Keratinocyte (primary cell): ENCODE results near the gene ADSL. TPM values are rescaled to one million over a fixed set of nuclear protein-coding genes. Genes with fewer than 3 reads are reported as not detected.

ENCODE experiments used
- DNase-seq: peaks from one replicate; pipeline ENCODE4 v3.0.0-alpha.2; 2011; ENCODE audit warnings: low read depth, missing footprints, low spot score
- FAIRE-seq: peaks from 2 replicates; lab custom pipeline; 2011; peaks lifted over from hg19 to GRCh38; lab: Jason Lieb, UNC
- H2AFZ ChIP-seq: 2 replicates; pipeline ENCODE4 v1.6.0; 2012; ENCODE audit warnings: low read length, control low read depth, inconsistent platforms; ENCODE audit not compliant: control insufficient read depth
- H3K27ac ChIP-seq: 2 replicates; pipeline ENCODE4 v1.5.1; 2011; ENCODE audit warnings: low read length; ENCODE audit not compliant: control insufficient read depth, insufficient read depth
- H3K27me3 ChIP-seq: 3 replicates; pipeline ENCODE4 v1.6.0; 2011; ENCODE audit warnings: low read length; ENCODE audit not compliant: control insufficient read depth, insufficient read depth; ENCODE audit errors: extremely low read depth
- H3K36me3 ChIP-seq, 2 experiments: 2 replicates in 1 of 2; 3 replicates in 1 of 2; pipeline ENCODE4 v1.5.1; 2011; ENCODE audit warnings: low read length in 2 of 2, mild to moderate bottlenecking in 1 of 2; ENCODE audit not compliant: control insufficient read depth in 2 of 2, insufficient read depth in 2 of 2; ENCODE audit errors: extremely low read depth in 1 of 2
- H3K4me1 ChIP-seq: 3 replicates; pipeline ENCODE4 v1.5.1; 2011; ENCODE audit warnings: low read length; ENCODE audit not compliant: control insufficient read depth, insufficient read depth; ENCODE audit errors: extremely low read depth
- H3K4me2 ChIP-seq: 3 replicates; pipeline ENCODE4 v1.6.0; 2011; ENCODE audit warnings: low read depth, low read length; ENCODE audit not compliant: control insufficient read depth, insufficient read depth; ENCODE audit errors: extremely low read depth
- H3K4me3 ChIP-seq, 3 experiments: fragments of 200-600 bp in 1 of 3; sonication (generic) in 1 of 3; 2 replicates in 2 of 3; 3 replicates in 1 of 3; pipeline ENCODE4 v1.5.1; 2011 to 2016; ENCODE audit warnings: low read length in 3 of 3, mild to moderate bottlenecking in 3 of 3, control low read depth in 2 of 3, inconsistent platforms in 1 of 3, low read depth in 1 of 3, mixed read lengths in 1 of 3, mixed run types in 1 of 3, moderate library complexity in 1 of 3; ENCODE audit not compliant: control insufficient read depth in 2 of 3, insufficient read depth in 2 of 3; ENCODE audit errors: extremely low read depth in 1 of 3
- H3K79me2 ChIP-seq: 2 replicates; pipeline ENCODE4 v1.6.0; 2012; ENCODE audit warnings: low read length; ENCODE audit not compliant: control insufficient read depth, insufficient read depth
- H3K9ac ChIP-seq: 3 replicates; pipeline ENCODE4 v1.6.0; 2011; ENCODE audit warnings: low read length; ENCODE audit not compliant: control insufficient read depth, insufficient read depth; ENCODE audit errors: extremely low read depth
- H3K9me1 ChIP-seq: 3 replicates; pipeline ENCODE4 v1.6.0; 2011; ENCODE audit warnings: low read length; ENCODE audit not compliant: control insufficient read depth, insufficient read depth; ENCODE audit errors: extremely low read depth
- H3K9me3 ChIP-seq: 2 replicates; pipeline ENCODE4 v1.5.1; 2012; ENCODE audit warnings: low read depth, low read length; ENCODE audit not compliant: control insufficient read depth
- H4K20me1 ChIP-seq: 3 replicates; pipeline ENCODE4 v1.6.0; 2011; ENCODE audit warnings: low read length; ENCODE audit not compliant: control insufficient read depth, insufficient read depth; ENCODE audit errors: extremely low read depth
- EZH2 ChIP-seq: IDR thresholded peaks from one replicate; pipeline ENCODE4 v1.6.1; 2012; ENCODE audit warnings: inconsistent platforms, mild to moderate bottlenecking, low read length, moderate library complexity
- dilution Hi-C: fragments of 300-500 bp; cut with MboI; formaldehyde crosslinking; loops from one replicate; pipeline ENCODE4 v1.7.0; 2020; ENCODE audit warnings: low sequenced_read_pairs; ENCODE audit not compliant: extremely low pct_ligation_motif_present
- polyA plus RNA-seq, 5 experiments: library from polyadenylated mRNA; depleted of rRNA in 3 of 5; stranded (reverse) in 3 of 5; stranded (forward) in 1 of 5; unstranded in 1 of 5; fragments of >200 nt; gene quantifications; 1 replicate in 1 of 5; 2 replicates in 3 of 5; 3 replicates in 1 of 5; pipeline versions ENCODE4 v1.2.1 to v1.2.3, GENCODE V29; 2011 to 2012; ENCODE audit warnings: missing spikeins in 2 of 5, low read depth in 1 of 5, low replicate concordance in 1 of 5
- TF ChIP-seq, protein P1 (sequence below), 3 experiments: IDR thresholded peaks in 1 of 3; conservative IDR thresholded peaks in 1 of 3; optimal IDR thresholded peaks in 1 of 3; 2 replicates in 2 of 3; 3 replicates in 1 of 3; pipeline versions ENCODE3 to v1.5.1; 2011; ENCODE audit warnings: low read length in 3 of 3, mild to moderate bottlenecking in 3 of 3, moderate library complexity in 2 of 3, control low read depth in 1 of 3, inconsistent platforms in 1 of 3; ENCODE audit not compliant: insufficient read depth in 2 of 3; ENCODE audit errors: extremely low read depth in 1 of 3

Gene ADSL
- polyA plus RNA-seq, 1 donor (not counting 4 experiments of a cell fraction or from before 2014, with no cell fraction given) = 96.1 TPM

DNA sequence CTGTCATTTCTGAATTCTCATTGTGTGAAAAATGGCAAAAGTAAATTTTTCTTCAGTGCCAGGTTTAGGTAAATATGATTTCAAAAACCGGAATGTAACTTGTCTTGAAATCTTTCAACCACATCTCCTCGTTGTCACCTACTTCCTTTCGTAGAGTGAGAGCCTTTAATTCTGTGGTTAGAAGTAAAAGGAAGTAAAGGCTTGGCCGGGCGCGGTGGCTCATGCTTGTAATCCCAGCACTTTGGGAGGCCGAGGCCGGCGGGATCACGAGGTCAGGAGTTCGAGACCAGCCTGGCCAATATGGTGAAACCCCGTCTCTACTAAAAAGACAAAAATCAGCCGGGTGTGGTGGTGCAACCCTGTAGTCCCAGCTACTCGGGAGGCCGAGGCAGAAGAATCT is 53.9 kb downstream of the ADSL start:
- FAIRE-seq = no peak
- H3K36me3 ChIP-seq = peaks cover 20 to 29% of the 10 kb centered on the region in 2 experiments

DNA sequence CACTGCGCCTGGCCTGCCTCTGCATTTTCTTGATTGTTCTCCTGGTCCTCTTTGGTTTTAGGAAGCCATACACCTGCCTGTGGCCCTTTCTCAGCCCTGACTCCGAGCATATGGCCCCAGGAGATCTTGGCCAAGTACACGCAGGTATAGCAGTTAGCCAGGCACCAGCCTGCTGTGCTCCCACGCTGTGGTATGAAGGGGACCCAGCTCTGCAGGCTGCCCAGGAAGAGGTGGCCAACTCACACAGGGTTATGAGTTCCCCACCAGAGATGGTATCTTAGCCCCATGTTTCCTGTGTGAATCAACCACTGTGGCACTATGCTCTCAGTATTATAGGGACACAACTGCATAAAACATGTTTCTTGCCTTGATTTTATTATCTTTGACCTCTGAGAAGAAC is 55.2 kb downstream of the ADSL start:
- Histone ChIP-seq H3K9ac (no peak overlapping the region), H3K9me1 (no peaks in the 10 kb centered on the region), H3K9me3 (no peaks in the 10 kb centered on the region), H3K4me2 (no peak overlapping the region), H4K20me1 (no peaks in the 10 kb centered on the region), H3K27ac (no peak overlapping the region), H3K4me1 (peaks cover 13% of the 10 kb centered on the region), H3K27me3 (no peaks in the 10 kb centered on the region), H3K36me3 (peaks cover 25 to 28% of the 10 kb centered on the region in 2 experiments), H3K79me2 (peaks cover 3% of the 10 kb centered on the region), H3K4me3 (no peak overlapping the region), H2AFZ (no peak overlapping the region)
- dilution Hi-C loops = no loop called here
- FAIRE-seq = no peak
- DNase-seq = no peak
- TF ChIP-seq, protein P1, sequence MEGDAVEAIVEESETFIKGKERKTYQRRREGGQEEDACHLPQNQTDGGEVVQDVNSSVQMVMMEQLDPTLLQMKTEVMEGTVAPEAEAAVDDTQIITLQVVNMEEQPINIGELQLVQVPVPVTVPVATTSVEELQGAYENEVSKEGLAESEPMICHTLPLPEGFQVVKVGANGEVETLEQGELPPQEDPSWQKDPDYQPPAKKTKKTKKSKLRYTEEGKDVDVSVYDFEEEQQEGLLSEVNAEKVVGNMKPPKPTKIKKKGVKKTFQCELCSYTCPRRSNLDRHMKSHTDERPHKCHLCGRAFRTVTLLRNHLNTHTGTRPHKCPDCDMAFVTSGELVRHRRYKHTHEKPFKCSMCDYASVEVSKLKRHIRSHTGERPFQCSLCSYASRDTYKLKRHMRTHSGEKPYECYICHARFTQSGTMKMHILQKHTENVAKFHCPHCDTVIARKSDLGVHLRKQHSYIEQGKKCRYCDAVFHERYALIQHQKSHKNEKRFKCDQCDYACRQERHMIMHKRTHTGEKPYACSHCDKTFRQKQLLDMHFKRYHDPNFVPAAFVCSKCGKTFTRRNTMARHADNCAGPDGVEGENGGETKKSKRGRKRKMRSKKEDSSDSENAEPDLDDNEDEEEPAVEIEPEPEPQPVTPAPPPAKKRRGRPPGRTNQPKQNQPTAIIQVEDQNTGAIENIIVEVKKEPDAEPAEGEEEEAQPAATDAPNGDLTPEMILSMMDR (optimal IDR thresholded peaks at IDR 0.05 in 1 of 3, IDR thresholded peaks at IDR 0.05 in 1 of 3, conservative IDR thresholded peaks at IDR 0.05 in 1 of 3; ENCODE audit: extremely low read depth in 1 of 3, insufficient read depth in 2 of 3, low read length in 3 of 3) = no peak
- no peak for TF ChIP-seq EZH2

More for the DNA sequence above, 53.9 kb downstream of the ADSL start:
- H2AFZ ChIP-seq = no peak overlapping the region
- DNase-seq = no peak
- no peak overlapping the region for H3K4me2 ChIP-seq
- no peak overlapping the region for H3K9ac ChIP-seq
- H3K27ac ChIP-seq = no peak overlapping the region
- no peaks in the 10 kb centered on the region for H3K27me3 ChIP-seq
- TF ChIP-seq, protein P1 (optimal IDR thresholded peaks at IDR 0.05 in 1 of 3, IDR thresholded peaks at IDR 0.05 in 1 of 3, conservative IDR thresholded peaks at IDR 0.05 in 1 of 3; ENCODE audit: extremely low read depth in 1 of 3, insufficient read depth in 2 of 3, low read length in 3 of 3) = no peak
- TF ChIP-seq EZH2 = no peak
- H4K20me1 ChIP-seq = no peaks in the 10 kb centered on the region
- peaks cover 3% of the 10 kb centered on the region for H3K79me2 ChIP-seq
- dilution Hi-C loops = no loop called here
- H3K4me1 ChIP-seq = peaks cover 14% of the 10 kb centered on the region
- H3K9me1 ChIP-seq = no peaks in the 10 kb centered on the region
- H3K9me3 ChIP-seq = no peaks in the 10 kb centered on the region
- no peak overlapping the region for H3K4me3 ChIP-seq
